Colon (tissue), 2 donors: ENCODE data around the gene PPP1R16B.
"Not testable (repeated sequence)": the region's sequence is repeated elsewhere in the genome, so short reads cannot be mapped to it uniquely, and the experiment has no call there.

Source experiments
- FAIRE-seq: peaks from 2 replicates; lab custom pipeline; 2012; peaks lifted over from hg19 to GRCh38; lab: Jason Lieb, UNC
- donor health status: control.
- donor health status: control.

The PPP1R16B gene

DNA sequence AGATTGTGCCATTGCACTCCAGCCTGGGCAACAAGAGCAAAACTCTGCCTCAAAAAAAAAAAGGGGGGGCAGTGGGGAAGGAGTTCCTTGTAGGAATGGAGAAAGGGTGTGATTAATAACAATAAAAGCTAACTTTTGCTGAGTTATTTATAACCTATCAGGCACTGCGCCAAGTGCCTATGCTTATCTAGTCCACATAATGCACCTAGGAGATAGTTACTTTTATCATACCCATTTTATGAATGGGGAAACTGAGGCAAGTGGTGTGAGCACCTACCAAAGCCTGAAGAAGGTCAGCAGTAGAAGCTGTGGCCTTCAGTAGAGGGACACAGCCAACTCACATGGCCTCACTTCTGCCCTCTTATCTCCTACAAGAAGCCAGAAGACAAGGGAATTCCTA, 13.6 kb upstream of the PPP1R16B start:
- FAIRE-seq, result no peak

- FAIRE-seq, result not testable (repeated sequence)
These were observed 11.4 kb upstream of the PPP1R16B start for GRCh38 chr20:38794057-38794456.

DNA sequence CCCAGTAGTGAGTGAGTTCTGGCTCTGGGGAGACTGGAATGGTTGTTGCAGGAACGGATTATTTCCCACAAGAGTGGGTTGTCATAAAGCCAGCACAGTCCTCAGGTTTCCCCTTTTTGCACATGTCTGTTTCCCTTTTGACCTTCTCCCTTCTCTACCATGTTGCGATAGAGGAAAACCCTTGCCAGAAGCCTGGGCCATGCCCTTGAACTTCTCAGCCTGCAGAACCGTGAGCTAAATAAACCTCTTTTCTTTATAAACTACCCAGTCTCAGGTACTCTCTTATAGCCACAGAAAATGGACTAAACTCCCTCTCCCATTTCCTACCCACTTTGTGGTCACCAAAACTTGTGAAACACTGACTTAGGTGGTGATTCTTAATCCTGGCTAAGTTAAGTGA, 7.2 kb upstream of the PPP1R16B start:
- FAIRE-seq, result no peak

GRCh38 chr20:38799203-38799602, 6.3 kb upstream of the PPP1R16B start:
- no peak for FAIRE-seq

GRCh38 chr20:38800882-38801281, 4.6 kb upstream of the PPP1R16B start:
- no peak for FAIRE-seq

DNA sequence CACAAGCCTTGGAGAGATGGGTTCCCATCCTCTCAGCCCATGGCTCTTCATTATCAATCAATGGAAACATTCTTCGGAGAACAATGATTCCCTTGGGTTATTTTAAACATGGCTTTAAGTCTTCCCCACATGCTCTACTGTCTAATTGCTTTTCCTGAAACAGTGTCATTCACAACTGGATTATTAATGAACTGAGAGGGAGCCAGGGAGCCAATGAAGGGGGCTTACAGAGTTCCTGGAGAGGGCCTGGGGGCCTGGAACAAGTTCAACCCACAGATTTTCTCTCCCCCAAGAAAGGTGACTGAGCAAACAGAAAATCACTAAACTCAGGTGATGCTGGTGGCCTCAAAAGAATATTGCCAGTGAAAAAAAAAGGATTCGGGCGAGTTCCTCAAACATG, 1.3 kb upstream of the PPP1R16B start:
- FAIRE-seq, result no peak

GRCh38 chr20:38804682-38805501, 605 bp upstream of the PPP1R16B start:
- no peak for FAIRE-seq

DNA sequence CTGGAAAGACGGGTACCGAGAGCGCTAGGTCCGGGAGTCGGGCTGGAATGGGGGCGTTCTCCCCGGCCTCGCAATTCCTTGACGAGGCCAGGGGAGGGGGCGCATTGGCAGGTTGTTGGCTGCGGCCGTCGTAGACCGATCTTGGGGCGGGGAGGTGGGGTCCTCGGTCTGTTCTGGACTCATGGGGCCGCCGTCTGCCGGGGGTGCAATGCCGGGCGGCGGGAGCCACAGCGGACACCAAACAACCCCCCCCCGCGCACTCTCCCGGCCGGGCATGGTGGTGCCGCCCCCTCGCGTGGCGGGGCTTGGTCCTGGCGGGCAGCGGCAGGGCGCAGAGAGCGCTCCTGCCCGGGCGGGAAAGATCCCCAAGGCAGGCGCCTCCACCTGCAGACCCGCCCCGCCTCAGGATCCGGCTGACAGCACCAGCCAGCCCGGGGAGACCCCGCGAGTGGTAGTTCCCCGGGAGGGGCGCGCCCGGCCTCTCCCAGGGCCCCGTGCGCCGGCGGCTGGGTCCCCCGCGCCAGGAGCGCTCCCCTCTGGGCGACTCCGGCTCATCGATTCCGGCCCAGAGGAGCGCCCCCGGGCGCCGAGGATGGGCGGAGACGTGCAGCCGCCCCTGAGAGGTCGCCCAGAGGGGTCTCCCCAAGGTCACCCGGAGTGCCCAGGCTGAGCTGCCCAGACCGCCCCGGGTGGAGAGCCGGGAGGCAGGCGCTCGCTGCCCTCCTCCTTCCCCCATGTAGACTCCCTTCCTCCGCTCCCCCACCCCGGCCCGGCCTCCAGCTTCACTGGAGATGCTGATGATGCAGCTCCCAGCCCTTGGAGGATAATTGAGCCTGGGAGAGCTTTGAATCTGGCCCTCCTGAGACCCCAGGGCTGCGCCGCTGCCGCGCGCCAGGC, 709 bp downstream of the PPP1R16B start:
- no peak for FAIRE-seq

DNA sequence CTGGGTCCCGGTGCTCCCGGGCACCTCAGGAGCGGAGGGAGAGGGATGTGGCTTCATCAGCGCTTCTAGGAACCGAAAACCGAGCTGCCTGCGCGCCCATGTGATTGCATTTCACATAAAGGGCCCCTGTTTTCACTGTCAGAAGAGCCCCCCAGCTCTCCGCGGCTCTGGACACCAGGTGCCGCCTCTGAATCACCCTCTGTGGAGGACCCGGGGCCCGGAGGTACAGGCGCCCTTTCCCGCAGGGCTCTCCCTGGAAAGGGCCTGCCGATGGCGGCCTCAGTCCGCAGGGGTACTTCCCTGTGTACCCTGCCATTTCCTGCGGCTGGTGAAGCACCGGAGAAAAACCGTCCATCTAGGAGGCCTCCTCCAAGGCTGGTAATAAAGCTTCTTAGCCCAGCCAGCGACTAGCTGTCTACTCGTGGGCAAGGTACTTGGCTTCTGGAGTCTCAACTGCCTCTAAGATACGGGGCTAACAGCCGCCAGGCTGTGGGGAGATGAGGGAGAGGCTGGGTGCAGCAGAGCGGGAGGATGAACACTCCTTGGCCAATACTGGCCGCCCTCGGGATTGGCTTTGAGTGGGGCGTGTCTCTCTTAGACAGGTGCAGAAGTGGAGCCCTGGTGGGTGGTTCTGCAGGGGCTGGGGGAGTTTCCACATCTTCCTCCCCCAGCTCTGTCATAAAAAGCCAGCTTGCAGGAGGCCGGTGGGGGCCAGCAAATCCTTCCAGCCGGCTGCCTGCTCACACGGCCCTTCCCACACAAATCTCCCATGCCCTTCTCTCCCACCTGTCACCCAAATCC, 1.6 kb downstream of the PPP1R16B start:
- no peak for FAIRE-seq

DNA sequence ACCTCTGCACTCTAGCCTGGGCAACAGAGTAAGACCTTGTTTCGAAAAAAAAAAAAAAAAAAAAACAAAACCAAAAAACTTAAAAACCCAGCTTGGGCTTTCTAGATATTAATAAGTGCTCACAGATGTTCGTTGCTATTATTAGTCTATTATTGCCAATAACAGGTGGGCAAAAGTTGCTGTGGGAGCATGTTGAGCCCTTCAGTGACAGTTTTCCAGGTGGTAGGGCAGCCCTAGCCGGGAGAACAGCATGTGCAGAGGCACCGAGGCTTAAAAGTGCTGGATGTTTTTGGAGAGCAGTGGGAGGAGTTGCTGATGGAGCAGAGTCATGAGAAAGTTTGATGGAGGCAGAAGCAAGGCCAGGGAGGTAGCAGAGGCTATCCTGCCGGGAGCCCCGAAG, 4.4 kb downstream of the PPP1R16B start:
- FAIRE-seq, result no peak

DNA sequence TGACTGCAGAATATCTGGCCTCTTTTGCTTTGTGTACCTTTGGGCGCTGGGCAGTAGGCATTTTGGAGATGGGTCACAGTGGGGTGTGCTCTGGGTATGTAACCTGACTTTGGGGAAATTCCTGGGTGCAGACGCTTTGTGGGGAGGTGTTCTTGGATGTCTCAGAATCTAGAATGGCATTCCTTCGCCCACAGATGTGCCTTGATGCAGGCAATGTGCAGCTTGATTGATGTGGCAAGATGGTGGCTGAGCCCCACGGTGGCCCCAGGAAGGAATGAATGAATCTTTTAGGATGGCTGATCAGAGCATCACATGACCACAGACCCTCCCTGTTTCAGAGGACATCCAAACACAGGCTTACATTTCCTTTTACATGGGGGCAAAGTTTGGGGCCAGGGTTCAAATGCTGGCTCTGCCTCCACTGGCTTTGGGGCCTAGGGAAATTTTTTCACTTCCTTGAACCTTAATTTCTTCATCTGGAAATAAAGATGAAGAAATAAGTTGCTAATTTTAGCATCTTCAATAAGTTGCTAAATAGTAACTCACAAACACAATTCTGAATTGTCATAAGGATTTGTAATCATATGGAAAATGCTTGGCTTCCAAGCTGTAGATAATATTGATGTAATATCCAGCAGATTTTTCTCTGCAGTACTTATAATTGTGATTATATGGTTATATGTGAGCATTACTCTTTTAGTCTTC, 5.6 kb downstream of the PPP1R16B start:
- FAIRE-seq, result no peak

DNA sequence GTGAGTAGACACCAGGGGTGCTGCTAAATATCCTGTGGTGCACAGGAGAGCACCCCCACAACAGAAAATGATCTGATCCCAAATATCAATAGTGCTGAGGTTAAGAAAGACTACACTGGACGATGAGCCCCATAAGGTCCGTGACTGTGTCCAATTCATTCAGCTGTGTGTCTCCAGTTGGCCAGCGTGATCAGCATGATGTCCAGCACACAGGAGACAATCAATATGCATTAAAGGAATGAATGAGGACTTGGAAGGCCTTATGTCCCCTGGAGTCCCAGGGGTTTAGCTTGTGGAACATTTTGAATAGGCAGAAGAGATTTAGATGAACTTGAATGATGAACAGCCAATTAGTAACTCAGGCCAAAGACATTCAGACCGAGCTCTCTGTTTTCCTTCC, 6.3 kb downstream of the PPP1R16B start:
- FAIRE-seq, result no peak

DNA sequence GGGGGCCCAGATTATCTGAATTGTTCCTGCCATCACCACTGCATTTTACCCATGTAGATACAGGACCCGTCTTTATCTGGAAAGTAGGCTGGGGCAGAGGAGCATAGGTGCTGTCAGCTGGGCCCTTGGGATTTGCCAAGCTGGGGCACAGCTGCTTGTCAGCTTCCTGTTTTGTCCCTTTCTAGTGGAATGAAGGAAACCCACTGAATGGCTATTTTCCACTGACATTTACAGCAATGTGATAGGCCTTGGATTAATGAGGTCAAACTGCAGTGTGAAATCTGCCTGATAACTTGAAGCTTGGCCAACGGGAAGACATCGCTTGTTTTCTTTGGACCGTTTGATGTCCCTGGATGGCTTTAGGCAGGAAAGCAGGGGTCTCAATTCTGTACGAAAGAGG, 6.7 kb downstream of the PPP1R16B start:
- no peak for FAIRE-seq

DNA sequence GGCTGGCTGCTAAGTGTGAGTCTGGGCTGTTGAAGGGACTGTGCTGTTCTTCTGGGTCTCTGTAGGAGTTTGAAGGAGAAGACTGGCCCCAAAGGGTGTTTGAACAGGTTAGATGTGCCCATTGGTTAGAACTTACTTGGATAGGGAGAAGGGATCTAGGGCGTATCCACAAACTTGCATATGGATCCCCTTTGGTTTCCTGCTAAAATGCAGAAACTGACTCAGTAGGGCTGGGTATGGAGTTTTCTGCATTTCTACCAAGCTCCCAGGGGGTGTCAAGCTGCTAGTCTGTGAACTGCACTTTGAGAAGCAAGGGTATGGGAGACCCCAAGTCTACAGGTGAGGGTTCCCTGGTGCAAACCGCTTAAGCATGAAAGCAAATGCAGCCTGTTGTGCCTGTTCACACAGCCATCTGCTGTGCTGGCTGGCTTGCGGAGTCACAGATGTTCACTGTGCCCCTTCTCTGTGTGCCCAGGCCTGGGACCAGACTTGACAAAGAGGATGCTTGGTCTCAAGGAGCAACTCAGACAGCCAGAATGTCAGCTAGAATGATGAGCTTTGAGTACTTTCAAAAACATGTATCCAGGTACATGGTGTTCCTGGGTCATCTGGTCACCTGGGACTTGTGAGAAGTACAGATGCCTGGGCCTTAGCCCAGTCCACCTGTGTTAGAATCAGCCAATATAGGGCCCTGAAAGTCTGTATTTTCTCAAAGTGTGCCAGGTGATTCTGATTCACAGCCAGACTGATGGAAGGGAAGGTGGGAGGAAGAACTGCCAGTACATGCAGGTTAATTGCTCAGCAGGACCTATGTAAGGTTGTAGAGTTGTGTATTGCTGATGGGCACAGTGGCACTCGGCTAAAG, 7.4 kb downstream of the PPP1R16B start:
- no peak for FAIRE-seq

DNA sequence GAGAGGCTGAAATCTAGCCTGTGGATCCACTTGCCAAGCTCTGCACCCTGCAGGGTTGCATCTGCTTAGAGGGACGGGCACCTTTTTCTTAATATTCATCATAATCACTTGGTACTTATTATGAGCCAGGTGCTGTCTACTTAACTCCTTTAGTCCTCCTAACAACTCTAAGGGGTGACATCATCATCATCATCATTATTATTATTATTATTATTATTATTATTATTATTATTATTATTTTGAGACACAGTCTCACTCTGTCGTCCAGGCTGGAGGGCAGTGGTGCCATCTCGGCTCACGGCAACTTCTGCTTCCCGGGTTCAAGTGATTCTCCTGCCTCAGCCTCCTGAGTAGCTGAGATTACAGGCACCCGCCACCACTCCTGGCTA, 8.1 kb downstream of the PPP1R16B start:
- not testable (repeated sequence) for FAIRE-seq

GRCh38 chr20:38815446-38815845, 9.9 kb downstream of the PPP1R16B start:
- FAIRE-seq, result no peak

GRCh38 chr20:38818113-38819065, 12.9 kb downstream of the PPP1R16B start:
- no peak for FAIRE-seq

DNA sequence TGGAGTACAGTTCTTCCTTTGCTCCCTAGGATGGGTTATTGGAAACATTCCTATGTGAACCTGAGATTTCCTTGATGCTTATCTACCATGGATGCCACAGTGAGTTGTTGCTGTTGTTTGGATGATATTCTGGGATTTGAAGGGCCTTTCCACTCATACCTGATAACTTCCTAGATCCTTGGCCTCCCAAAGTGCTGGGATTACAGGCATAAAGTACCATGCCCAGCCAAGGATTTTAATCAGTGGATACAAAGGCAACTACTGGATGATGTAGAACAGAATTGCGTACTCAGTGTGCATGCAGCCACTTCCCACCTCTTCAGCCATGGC, 20.0 kb downstream of the PPP1R16B start:
- no peak for FAIRE-seq

- FAIRE-seq, result no peak
These were observed 20.6 kb downstream of the PPP1R16B start for GRCh38 chr20:38825901-38826625.
